GM19452 (cell line): ENCODE data around the gene UTP15.

Experiments
- ATAC-seq: cut with Tn5 transposase; IDR thresholded peaks from one replicate; pipeline ENCODE4 v1.9.1; 2021; ENCODE audit not compliant: unreplicated experiment

The UTP15 gene

DNA sequence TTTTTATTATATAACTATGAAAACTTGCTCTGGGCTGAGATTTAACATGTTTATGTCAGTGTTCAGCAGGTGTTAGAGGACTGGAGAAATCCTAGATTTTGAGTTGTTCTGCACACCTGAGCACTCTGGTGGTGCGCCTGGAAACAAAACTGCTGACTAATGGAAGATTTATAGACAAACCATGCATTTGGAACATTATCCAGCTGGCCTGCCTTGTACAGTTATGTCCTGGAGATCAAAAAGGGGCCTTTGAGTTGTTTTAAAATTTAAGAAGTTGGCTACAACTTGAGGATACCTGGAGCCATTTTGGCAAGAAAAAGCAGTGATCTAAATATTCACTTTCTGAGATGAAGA lies 54.8 kb downstream of the UTP15 start:
- no peak for ATAC-seq

DNA sequence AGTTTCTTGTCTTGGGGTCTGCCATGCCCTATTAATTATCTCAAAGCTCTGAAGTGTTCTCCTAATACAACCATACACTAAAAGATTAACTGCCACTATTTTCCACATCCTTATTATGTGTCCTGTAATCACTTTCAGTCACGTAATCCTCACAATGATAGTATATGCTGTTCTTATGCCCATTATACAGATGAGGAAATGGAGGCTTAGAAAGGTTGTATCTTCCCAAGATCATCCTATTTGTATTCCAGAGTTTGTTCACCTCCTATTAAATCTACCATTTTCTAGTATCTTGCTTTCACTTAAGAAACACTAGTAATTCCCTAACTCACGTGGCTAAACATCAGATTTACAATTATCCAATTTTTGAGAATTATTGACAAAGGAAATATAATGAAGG lies 57.5 kb downstream of the UTP15 start:
- ATAC-seq: no peak

DNA sequence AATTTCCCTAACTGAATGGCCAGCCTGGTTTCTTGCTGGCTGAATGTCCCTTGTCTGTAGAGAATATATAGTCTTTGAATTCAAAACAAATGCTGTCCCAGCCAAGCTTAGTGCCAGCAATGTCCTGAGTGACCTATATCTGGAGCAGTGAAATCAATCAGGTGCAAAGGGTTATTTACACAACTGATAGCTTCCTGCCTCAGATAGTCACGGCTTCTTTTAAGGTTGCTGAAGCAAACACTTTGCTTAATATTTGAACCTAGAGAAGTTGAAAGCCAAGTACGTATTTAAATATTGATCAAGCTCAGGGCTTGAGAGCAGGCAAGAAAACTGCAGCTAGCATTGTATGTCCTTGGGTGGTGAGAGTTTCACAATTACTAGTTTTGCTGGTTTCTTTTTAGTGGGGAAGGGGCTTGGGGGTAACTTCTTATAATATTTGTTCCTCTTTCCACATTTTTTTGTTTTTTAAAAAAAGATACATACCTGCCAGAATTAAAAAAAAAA lies 58.4 kb downstream of the UTP15 start:
- ATAC-seq: no peak

- no peak for ATAC-seq
Measured at GRCh38 chr5:73624888-73625287, 59.3 kb downstream of the UTP15 start.

- no peak for ATAC-seq
Measured at GRCh38 chr5:73625372-73625943, 59.9 kb downstream of the UTP15 start.

DNA sequence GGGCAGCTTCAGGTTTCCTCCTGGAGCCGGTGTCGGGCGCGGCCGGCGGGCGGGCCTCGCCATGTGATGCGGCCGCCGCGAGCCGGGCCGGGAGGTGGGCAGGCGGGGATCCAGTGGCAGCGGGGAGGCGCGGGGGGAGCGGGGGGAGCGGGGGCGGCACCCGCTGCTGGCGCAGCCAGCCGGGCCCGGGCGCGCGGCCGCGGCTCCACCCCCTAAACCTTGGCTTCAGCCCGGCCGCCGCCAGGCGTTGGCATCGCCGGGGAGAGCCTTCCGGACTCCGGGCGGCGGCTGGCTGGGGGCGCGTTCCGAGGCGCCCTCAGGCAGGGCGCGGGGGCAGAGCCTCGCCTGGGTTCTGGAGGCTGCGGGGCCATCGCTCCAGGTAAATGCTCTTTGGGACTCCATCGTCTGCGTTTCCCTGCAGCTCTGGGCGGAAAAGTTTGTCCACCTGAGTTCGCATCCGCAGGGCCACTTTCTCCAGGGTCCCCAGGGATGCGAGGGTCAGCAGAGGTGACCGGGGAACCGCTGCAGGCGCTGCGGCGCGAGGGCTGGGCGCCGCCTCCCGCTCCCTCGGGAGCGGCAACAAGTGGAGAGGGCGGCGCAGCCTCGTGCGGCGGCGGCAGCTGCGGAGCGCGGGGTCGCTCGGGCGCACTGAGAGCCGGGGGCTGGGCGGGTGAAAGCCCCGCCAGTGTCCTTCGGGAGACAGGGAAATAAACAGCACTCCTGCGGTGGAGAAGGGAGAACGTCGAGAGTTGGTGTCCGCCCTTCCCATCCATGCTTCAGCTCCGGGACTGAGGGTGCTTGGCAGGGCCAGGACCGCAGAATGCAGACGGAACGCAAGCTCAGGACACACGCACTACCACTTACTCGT lies 60.6 kb downstream of the UTP15 start, which contains the start of gene ARHGEF28:
Gene ARHGEF28 (plus strand): TSS at position 253 of the 868 bp plus-strand sequence. CDS start 58,656 bp downstream, outside the sequence.
- ATAC-seq: no peak

- ATAC-seq: no peak
Measured at GRCh38 chr5:73626814-73627313, 61.3 kb downstream of the UTP15 start.

- ATAC-seq: no peak
Measured at GRCh38 chr5:73629456-73629855, 63.9 kb downstream of the UTP15 start.

- no peak for ATAC-seq
Measured at GRCh38 chr5:73630765-73631164, 65.2 kb downstream of the UTP15 start.

GRCh38 chr5:73631500-73631899 lies 66.0 kb downstream of the UTP15 start:
- no peak for ATAC-seq
